ENCODE results near the gene CDC40.
A peak's percentile ranks its signal among the peaks of the same experiment; 100 is the strongest.

CDC40 gene

GRCh38 chr6:110180228-110181008 is at the start of gene CDC40:
CDC40 (plus strand) TSS chr6:110180427; CDS start chr6:110180445, 18 bp downstream.
- H3K27ac ChIP-seq: peak within 1 kb of the TSS; percentile 88
- TF ChIP-seq CTCF (conservative IDR thresholded peaks at IDR 0.05) (no peak), ZFX (IDR thresholded peaks at IDR 0.05) (no peak)

- no peak overlapping the region for H3K27ac ChIP-seq
- TF ChIP-seq CTCF (conservative IDR thresholded peaks at IDR 0.05) (no peak), ZFX (IDR thresholded peaks at IDR 0.05) (no peak)
Observed at GRCh38 chr6:110137924-110138887, 42.0 kb upstream of the CDC40 start.

GRCh38 chr6:110139052-110139451 is 41.2 kb upstream of the CDC40 start:
- TF ChIP-seq CTCF (conservative IDR thresholded peaks at IDR 0.05) (no peak), ZFX (IDR thresholded peaks at IDR 0.05) (no peak)
- no peak overlapping the region for H3K27ac ChIP-seq

- no peak for TF ChIP-seq CTCF (conservative IDR thresholded peaks at IDR 0.05)
- no peak for TF ChIP-seq ZFX (IDR thresholded peaks at IDR 0.05)
- H3K27ac ChIP-seq: no peak overlapping the region
Observed at GRCh38 chr6:110140650-110141049, 39.6 kb upstream of the CDC40 start.

- TF ChIP-seq ZFX (IDR thresholded peaks at IDR 0.05) (no peak), CTCF (conservative IDR thresholded peaks at IDR 0.05) (no peak)
- no peak overlapping the region for H3K27ac ChIP-seq
Observed at GRCh38 chr6:110147870-110148269, 32.4 kb upstream of the CDC40 start.

- TF ChIP-seq ZFX (IDR thresholded peaks at IDR 0.05) (no peak), CTCF (conservative IDR thresholded peaks at IDR 0.05) (no peak)
Observed at GRCh38 chr6:110158479-110158878, 21.7 kb upstream of the CDC40 start.

GRCh38 chr6:110170081-110170480 is 10.1 kb upstream of the CDC40 start:
- no peak overlapping the region for H3K27ac ChIP-seq
- TF ChIP-seq ZFX (IDR thresholded peaks at IDR 0.05): no peak
- TF ChIP-seq CTCF (conservative IDR thresholded peaks at IDR 0.05): no peak

More at GRCh38 chr6:110158479-110158878, 21.7 kb upstream of the CDC40 start:
- H3K27ac ChIP-seq: no peak overlapping the region

Data from C4-2B (cell line).